Suppressor macrophage (primary cell): Measurements from ENCODE around the gene CARS2.
A peak's percentile ranks its signal among the peaks of the same experiment; 100 is the strongest.
"Not testable (repeated sequence)": the region's sequence is repeated elsewhere in the genome, so short reads cannot be mapped to it uniquely, and the experiment has no call there.

ENCODE experiments used
- DNase-seq, 4 experiments: peaks; one replicate each; pipeline ENCODE4 v3.0.0-alpha.2; 2020 to 2022

Gene CARS2

DNA sequence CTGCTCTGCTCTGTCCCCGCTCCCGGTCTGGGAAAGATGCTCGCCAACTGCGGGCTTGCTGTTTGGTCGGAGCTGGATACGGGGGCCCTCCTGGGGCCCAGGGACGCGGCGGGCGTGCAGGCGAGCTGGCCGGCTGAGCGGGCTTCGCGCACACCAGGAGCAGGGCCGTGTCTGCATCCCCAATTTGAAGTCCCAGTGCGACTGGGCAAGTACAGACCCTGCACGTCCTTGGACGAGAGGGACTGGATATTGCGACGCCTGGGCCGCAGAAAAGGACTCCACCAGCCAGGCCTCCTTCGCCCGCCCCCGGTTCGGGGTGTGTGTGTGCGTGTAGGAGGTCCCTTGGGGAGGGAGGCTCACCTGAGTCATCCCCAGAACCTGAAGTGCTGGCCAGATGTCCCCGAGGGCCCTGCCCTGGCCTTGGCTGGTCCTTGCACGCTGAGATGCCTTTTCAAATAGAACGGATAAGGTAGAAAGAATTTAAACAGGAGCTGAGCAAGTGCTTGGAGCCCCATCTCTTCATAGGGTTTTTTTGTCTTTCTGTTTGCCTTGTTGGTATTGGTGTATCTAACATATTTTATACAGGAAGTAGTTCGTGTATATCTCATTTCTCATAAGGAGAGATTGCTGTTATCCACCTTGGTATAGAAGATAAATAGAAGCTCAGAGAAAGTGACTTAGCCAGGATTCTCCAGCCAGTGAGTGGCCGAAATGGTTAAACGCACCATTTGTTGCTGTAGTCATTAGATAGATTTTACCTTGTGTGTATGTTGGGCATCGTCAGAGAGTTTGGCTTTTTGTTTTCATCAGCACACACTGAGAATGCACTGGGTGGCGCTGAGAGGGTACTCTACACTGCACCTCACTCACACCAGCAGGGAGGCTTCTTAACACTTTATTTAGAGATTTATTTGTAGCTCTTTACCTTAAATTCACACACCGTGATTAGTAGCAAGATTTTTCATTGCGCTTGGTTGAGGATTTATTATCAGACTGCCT is 89.5 kb downstream of the CARS2 start:
- DNase-seq = peak; percentile 12 to 50 (median 36)

DNA sequence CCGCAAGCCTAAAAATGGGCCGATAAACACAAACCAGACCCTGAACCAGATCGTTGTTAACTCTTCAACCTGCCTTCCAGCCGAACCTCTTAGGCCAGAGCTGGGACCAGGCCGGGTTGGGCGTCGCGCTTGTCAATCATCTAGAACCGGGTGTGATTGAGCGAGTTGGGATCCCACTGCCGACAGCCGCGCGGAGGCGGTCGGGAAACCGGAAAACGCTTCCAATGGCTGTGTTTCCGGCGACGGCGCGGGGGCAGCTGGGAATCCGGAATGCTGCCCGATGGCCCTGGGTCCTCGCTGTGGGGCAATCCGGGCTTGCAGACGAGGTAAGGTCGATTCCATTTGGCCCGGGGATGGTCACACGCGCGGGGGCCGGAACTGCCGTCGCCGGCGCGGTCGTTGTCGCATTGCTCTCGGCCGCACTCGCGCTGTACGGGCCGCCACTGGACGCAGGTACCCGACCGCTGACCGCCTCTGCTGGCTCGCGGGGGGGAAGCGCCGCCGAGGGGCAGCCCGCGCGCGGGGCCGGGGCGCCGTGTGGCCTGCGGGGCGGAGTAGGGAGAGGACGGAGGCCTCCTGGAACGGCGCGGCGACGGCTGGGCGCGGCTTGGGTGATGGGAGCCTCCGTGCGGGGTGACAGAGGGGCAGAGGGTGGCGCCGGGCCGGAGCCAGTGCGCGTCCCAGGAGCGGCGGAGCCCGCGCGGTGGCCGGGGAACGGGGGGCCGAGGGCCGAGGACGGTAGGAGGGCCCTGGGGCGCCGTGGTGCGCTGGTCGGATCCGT is 90.4 kb downstream of the CARS2 start, which contains the start of gene NAXD:
TSS of gene NAXD (plus strand) at position 224 of the 781 bp plus-strand sequence. CDS start at position 281, 57 bp downstream.
- DNase-seq = peak; percentile 93 to 97 (median 96)

DNA sequence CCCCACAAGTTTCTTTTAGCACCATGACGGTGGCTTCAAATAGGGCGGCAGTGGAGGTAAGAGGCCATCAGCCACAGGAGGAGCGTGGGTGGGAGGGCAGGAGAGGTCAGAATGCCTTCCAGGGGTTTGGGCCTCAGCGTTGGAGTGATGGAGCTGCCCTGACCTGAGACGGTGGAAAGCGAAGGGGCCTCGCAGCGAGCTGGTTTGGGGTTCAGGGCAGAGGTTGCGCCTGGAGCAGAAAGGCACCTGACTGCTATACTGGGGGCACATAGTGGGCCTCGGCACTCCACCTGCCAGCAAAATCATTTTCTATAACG is 91.0 kb downstream of the CARS2 start:
- no peak for DNase-seq

DNA sequence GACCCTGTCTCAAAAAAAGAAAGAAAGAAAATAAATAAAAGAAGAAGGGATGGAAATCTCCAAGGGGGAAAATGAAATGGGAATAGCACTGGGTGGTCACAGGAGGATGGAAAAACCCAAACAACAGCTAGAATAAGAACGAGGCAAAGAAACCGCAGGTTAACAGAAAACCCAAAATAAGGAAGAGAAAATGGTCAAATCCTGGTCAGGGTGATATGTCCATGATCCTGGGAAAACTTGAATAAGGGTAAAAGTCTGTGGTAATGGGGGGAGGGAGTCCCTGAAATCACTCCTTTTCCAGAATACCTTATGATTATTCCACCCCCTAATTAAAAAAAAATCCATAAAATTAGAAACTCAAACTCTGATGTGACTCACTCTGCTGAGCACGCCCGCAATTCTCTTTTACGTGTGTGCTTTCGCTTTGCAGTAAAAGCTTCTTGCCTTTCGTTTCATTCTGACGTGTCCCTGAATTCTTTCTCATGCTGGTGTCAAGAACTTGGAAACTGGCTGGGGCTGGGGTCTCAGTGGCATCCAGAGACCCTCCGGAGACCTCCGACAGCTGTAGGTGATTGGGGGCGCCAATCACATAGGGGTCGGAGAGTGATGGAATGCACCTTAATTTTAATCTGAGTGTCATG is 94.8 kb downstream of the CARS2 start:
- DNase-seq = no peak

DNA sequence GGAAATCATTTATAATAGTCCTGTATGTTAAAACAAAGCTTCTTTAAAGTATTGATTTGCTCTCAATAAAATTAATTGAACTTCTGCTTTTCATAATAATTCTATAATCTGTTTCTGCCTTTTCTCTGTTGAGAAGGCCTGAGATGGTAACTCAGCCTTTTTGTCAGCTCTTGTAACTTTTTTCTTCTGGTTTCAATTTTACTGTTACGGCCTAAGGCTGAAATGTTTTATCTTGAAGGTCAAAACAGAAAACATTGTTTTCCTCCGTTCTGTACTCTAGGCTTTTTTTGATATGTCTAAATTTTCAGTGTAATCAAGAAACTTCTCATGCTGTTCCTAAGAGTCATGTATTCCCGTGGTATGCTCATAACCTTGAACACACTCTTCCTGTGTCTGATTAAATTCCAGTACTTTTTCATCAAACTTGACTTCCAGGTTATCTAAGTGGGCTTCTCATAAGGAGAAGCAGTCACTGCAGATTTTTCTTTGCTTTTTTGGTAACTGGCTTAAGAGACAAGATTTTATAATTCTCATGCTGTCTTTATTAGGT is 98.2 kb downstream of the CARS2 start:
- DNase-seq = no peak

DNA sequence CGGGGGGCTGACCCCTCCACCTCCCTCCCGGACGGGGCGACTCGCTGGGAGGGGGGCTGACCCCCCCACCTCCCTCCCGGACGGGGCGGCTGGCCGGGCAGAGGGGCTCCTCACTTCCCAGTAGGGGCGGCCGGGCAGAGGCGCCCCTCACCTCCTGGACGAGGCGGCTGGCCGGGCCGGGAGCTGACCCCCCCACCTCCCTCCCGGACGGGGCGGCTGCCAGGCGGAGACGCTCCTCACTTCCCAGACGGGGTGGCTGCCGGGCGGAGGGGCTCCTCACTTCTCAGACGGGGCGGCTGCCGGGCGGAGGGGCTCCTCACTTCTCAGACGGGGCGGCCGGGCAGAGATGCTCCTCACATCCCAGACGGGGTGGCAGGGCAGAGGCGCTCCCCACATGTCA is 99.6 kb downstream of the CARS2 start:
- DNase-seq = not testable (repeated sequence)

DNA sequence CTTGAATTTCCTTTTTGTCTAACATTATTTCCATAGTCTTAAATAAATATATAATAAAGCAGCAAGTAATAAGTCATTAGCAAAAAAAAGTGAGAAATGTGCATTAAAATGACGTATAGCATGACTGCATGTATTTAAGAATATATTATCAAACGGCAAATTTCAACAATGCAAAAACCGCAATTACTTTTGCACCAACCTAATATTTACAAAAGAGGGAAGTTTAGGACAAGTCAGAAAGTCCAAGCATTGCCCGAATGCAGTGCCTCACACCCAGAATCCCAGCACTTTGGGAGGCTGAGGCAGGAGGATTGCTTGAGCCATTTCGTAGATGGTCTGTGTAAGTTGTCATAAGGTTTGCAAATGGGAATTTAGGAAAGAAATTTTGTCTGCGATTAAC is 100.8 kb downstream of the CARS2 start:
- DNase-seq = no peak

DNA sequence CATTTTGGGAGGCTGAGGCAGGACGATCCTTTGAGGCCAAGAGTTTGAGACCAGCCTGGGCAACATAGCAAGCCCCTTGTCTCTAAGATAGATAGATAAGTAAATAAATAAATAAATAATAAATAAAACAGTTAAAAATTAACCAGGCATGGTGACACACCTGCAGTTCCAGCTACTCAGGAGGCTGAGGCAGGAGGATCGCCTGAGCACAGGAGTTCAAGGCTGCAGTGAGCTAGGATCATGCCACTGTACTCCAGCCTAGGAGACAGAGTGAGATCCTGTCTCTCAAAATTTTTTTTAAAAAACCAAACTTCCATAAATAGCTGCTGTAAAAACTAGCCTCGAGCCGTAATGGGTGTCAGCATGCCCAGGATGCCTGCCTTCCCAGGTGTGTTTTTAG is 104.9 kb downstream of the CARS2 start:
- DNase-seq = no peak

DNA sequence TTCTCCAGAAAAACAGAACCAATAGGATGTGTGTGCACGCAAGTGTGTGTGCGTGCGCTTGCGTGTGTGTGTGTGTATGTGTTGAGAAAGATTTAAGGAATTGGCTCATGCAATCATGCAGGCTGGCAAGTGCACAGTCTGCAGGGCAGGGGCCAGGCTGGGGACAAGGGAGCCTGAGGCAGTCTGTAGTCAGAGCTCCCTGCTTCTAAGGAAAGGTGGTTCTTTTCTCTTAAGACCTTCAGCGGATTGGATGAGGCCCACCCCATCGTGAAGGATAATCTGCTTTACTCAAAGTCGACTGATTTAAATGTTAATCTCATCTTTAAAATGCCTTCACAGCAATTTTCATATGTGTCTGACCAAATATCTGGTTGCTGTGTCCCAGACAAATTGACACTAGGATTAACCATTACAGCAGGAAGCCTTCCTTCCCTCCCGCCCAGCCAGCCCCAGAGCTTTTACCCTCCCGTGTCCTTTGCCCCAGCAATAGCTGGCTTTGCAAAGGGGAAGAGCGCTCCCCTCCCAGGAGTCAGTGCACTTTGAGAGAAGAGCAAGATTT is 105.6 kb downstream of the CARS2 start:
- DNase-seq = no peak

DNA sequence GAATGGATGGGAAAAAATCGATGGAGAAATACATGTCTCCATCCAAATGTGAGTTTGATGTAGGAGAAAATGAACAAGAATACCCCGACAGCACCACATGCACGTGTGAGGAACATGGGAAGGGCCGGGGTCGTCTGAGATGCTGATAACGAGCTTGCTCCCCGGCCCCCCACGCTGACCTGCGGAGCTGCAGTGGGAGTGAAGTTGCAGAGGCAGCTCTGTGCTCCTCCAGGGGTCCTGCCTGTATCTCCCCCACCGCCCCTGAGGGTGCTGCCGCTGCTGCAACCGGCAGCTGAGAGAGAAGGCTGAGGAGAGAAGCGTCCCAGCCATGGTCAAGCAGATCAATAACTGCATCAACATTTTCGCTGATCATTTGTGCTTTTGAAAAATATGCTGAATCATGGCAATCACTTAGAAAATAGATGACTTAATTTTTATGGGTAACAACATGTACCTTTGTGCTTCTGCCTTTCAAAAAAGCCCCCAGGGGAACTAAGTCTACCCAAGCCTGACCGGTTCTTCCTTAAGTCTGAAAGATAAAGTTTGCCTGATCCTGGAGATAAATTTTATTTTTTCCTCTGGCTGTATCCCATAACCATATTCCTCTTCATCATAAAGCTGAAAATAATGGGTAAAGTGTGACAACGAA is 108.8 kb downstream of the CARS2 start:
- no peak for DNase-seq

DNA sequence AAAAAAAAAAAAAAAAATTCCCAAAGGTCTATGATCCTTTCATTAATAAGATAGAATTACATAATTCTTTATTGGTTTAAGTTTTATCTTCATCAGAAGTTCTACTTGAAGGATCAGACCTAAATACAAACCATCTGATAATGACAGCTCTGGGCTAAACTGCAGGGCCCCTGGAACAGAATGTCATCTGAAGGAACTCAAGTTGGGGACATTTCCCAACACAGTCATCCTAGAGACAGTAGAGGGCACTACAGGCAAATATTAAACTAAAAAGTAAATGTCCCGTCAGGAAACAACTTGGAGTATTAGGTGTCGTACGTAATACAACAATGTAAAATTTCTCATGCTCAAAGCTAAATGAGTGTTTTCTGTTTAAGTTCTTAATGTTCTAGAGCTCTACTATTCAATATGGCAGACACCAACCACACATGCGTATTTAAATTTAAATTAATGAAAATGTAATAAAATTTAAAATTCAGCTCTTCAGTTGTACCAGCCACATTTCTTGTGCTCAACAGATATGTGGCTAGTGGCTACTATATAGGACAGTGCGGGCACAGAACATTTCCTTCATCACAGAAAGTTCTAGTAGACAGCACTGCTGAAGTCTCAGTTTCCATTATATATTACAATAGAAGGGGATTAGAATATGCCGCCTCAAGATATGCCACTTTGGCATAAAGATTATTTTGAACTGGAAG is 112.3 kb downstream of the CARS2 start:
- peak; percentile 61 to 86 (median 72) for DNase-seq

DNA sequence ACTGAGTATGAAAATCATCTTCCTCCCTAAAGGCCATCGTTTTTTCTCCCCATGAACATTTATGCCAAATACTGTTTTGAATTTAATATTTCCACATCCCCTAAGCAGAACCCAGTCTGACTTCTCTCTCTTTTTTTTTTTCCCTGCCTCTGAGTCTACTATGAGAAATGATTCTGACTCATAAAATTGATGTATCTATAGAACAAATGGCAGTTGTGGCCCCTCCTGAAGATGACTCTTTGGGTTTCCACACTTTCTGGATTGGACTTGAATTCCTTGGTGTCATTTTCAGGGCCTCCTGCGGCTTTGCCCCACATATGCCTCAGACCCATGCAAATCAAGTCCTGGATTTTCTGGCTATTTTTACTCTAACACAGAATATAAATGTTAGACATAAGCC is 113.3 kb downstream of the CARS2 start:
- DNase-seq = peak in 1 of 4 experiments; percentile 47
